GM18861 (cell line): Measurements from ENCODE around the gene NOPCHAP1.
"Not testable (repeated sequence)": the region's sequence is repeated elsewhere in the genome, so short reads cannot be mapped to it uniquely, and the experiment has no call there.

ENCODE experiments used
- ATAC-seq: cut with Tn5 transposase; IDR thresholded peaks from one replicate; pipeline ENCODE4 v1.9.1; 2021; ENCODE audit not compliant: unreplicated experiment

NOPCHAP1 gene, protein sequence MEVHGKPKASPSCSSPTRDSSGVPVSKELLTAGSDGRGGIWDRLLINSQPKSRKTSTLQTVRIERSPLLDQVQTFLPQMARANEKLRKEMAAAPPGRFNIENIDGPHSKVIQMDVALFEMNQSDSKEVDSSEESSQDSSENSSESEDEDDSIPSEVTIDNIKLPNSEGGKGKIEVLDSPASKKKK

DNA sequence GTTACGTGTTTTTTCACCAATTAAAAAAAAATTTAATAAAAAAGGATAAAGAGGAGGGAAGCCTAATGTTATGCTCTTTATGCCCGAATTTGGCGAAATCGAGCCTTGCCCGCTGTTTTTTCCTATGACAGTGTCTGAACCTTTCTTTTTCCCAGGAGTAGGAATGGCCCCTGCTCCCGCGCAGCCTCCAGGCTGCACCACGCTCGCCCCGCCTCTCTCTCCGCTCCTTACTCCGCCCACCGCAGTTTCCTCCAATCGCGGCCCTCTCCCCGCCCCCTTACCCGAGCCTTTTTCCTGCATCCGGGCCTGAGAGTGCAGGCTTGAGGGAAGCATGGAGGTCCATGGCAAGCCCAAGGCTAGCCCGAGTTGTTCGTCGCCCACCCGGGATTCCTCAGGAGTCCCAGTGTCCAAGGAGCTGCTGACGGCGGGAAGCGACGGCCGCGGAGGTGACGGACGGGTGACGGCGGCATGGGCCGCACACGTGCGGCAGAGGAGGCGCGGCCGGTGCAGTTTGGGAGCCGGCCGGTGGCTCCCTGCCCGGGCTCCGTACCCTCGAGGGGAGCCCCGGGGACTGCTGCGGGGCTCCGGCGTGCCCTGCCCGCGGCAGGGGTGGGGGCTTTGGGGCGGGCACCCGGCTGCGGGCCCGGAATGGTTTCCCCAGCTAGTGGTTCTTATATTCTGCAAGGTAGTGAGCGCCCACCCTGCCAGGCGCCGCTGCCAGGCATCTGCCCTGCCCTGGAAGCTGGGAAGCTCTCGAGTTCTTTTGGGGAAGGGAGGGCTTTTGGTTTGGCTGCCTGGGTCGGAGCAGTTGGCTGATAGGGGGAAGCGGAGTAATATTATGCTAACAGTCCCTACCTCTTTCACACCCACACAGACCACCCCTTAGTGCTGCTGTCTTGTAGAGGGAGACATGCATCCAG, at the start of gene NOPCHAP1:
NOPCHAP1 (plus strand) TSS at position 295 of the 920 bp plus-strand sequence; CDS start at position 332, 37 bp downstream.
- ATAC-seq, result peak; percentile 75

GRCh38 chr12:104938371-104938770, 47.7 kb upstream of the NOPCHAP1 start:
- ATAC-seq, result no peak

GRCh38 chr12:104939089-104939488, 47.0 kb upstream of the NOPCHAP1 start:
- ATAC-seq, result no peak

DNA sequence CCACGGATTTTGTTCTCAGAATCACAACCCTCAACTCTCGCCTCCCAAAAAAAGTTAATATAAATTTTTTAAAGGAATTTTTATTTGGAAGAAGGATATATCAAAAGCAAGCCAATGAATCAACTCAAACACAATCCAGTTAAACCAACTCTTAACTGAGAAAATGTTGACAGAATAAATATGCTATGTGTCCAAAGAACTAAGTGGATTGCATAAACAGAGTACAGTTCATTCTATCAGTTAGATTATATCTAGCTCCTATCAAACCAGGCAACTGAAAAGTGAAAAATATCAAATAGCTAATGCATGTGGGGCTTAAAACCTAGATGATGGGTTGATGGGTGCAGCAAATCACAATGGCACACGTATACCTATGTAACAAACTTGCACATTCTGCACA, 44.7 kb upstream of the NOPCHAP1 start:
- ATAC-seq, result no peak

GRCh38 chr12:104942075-104942474, 44.0 kb upstream of the NOPCHAP1 start:
- no peak for ATAC-seq

DNA sequence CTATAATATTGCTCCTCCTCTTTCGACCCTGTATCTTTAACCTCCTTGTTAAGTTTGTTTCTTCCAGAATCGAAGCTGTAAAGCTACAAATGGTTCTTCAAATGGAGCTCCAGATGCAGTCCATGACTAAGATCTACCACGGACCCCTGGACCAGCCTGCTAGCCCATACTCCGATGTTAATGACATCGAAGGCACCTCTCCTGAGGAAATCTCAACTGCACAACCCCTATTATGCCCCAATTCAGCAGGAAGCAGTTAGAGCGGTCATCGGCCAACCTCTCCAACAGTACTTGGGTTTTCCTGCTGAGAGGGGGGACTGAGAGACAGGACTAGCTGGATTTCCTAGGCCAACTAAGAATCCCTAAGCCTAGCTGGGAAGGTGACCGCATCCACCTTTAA, 42.7 kb upstream of the NOPCHAP1 start:
- ATAC-seq, result not testable (repeated sequence)

GRCh38 chr12:104944252-104944651, 41.9 kb upstream of the NOPCHAP1 start:
- no peak for ATAC-seq

GRCh38 chr12:104948716-104949115, 37.4 kb upstream of the NOPCHAP1 start:
- not testable (repeated sequence) for ATAC-seq

DNA sequence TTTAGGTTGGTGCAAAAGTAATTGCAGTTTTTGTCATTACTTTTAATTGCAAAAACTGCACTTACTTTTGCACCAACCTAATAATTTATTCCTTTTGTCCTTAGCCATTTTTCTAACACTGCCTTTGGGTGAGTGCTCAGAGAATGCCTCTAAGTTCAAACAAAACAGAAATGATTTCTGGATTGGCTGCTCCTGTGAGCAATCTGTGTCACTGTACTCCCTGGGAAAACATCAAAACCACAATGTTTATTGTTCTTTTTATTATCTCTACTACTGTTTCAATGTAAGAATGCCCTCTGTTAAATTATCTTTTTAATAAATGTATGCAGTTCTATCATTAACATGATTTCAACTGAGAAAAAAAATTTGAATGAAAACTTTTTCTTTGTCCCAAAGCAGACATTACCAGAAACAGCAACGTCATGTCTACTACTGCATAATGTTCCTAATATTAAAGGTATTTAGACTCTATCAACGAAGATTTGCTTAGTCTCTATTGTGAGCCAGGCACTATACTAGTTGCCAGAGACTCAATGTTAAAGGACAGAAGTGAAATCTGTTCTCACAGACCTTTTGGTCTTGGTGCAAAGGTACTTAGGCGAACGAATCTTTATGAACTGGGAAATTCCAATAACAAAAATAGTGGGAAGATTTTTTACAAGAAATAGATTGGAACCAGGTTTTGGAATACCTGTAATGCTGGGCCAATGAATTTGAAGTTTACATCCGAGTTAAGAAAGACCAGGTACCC, 34.2 kb upstream of the NOPCHAP1 start:
- ATAC-seq, result no peak

- ATAC-seq, result no peak
These were observed 33.3 kb upstream of the NOPCHAP1 start for GRCh38 chr12:104952816-104953215.

DNA sequence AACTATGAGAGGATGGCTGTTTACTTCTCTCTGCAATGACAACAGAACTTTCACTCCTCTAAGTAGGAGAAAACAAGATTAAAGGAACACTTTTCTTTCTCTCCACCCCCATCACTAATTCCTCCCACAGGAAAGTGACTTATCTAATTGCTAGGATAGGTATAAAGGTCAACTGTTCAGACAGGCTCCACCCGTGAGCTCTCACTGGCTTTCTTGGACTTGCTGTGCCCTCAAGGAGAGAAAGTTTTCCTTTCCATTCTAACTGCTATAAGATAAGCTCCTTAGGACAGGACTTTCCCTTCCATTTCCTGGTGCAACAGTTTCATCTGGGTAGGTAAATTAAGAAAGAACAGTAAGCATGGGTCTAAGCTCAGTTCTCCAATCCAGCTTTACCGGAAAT, 32.8 kb upstream of the NOPCHAP1 start:
- no peak for ATAC-seq

- ATAC-seq, result no peak
These were observed 30.4 kb upstream of the NOPCHAP1 start for GRCh38 chr12:104955703-104956102.

DNA sequence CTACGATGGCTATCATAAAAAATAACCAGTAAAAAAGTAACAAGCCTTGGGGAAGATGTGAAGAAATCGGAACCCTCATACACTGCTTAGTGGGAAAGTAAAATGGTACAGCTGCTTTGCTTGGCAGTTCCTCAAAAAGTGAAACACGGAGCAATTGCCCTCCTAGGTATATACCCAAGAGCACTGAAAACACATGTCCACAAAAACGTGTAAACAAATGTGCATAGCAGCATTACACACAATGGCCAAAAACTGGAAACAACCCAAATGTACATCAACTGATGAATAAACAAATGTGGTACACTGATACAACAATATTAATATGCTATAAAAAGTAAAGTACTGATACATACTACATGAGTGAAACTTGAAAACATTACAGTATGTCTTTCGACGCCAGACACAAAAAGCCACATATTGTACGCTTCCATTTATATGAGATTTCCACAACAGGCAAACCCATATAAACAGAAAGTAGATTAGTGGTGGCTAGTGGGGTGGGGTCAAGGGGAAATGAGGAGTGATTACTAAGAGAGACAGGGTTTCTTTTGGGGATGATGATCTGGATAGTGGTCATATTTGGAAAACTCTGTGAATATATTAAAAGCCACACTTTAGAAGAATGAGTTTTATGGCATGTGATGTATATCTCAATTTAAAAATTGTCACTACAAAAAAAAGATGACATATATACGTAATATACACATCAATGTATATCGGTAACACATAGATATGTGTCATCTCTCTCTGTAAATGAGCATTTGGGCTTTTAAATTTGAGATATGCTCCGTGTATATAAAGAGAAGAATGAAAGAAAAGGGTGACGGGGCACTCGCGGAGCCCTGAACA, 29.0 kb upstream of the NOPCHAP1 start:
- ATAC-seq, result no peak

DNA sequence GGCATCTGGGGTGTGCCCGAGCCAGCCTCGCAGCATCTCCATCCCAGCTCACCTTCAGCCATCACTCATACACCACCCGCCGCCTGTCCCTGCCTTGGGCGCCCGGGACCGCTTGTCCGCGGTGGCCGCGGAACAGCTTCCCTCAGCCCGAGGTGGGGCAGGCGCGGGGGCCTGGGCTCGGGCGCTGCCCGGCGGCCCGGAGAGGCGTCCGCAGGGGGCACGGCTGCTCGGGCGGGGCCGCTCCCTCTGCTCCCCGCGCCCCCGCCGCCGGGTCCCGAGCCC, 28.5 kb upstream of the NOPCHAP1 start:
- peak; percentile 24 for ATAC-seq

DNA sequence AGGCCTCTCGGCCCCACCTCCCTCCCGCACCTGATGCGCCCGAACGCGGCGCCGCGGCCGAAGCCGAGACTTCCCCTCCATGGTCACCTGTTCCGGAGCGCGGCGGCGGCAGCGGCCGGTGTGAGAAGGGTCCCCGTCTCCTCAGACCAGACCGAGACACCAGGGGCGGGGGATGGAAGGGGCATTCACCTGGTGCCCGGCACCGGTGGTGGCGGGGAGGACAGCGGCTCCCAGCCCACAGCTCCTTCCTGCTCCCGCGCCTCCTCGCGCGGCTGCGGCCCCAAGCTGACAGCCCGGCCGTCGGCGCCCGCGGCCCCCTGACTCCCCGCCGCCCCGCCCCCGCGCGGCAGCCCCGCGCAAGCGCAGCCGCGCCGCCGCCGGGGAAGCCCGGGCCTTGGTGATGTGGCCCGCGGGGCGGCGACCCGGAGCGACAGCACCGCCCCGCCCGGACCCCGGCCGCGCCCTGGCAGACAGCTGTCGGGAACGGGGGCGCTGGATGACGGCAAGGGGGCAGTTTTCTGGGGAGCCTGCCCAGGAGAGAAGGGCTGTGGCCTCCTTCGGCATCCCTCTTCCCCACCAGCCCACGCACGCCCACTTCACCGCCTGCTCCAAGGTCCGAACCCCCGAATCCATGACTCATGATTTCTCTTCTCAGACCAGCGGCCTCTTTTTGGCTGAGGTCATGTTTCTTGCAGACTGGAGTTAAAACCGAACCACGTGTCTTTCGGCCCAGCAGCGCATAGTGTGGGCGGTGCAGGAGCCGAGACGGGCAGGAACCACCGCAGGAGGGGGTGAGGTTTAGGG, 27.9 kb upstream of the NOPCHAP1 start, which contains the start of gene SLC41A2:
SLC41A2 (minus strand) TSS at position 290 of the 804 bp plus-strand sequence. CDS start 29,763 bp downstream, outside the sequence.
- peak; percentile 68 for ATAC-seq

- ATAC-seq, result no peak
These were observed 27.2 kb upstream of the NOPCHAP1 start for GRCh38 chr12:104958805-104959334.

GRCh38 chr12:104959335-104959841, 26.7 kb upstream of the NOPCHAP1 start:
- ATAC-seq, result no peak

DNA sequence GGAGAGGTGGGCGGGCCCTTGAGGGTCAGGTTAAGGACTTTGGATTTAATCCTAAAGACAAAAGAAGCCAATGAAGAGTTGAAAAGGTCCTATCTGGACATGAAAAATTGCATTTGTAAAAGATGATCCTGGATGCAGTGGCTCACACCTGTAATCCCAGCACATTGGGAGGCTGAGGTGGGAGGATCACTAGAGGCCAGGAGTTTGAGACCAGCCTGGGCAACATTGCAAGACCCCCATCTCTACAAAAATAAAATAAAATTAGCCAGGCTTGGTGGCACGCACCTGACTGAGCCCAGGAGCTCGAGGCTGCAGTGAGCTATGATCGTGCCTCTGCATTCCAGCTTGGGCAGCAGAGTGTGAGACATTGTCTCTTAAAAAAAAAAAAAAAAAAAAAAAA, 25.7 kb upstream of the NOPCHAP1 start:
- no peak for ATAC-seq

DNA sequence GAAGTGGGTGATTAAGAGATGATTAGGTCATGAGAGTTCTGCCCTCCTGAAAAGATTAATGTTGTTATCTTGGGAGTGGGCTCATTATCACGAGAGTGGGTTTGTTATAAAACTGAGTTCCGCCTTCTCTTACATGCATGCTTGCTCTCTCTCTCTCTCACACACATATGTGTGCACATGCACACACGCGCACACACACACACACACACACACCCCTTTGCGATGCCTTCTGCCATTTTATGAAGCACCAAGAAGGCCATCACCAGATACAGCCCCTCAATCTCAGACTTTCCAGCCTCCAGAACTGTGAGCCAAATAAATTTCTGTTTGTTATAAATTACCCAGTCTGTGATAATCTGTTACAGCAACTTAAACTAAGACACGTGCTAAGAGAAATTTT, 22.4 kb upstream of the NOPCHAP1 start:
- no peak for ATAC-seq
